GM18861 (cell line): Measurements from ENCODE around the gene ETV6.

Source experiments
- ATAC-seq: cut with Tn5 transposase; IDR thresholded peaks from one replicate; pipeline ENCODE4 v1.9.1; 2021; ENCODE audit not compliant: unreplicated experiment

ETV6 gene

GRCh38 chr12:11642785-11643184 is 6.7 kb upstream of the ETV6 start:
- ATAC-seq: no peak

- no peak for ATAC-seq
Measured at GRCh38 chr12:11645391-11645790, 4.1 kb upstream of the ETV6 start.

GRCh38 chr12:11648514-11649412 is 711 bp upstream of the ETV6 start:
- peak; percentile 16 for ATAC-seq

- no peak for ATAC-seq
Measured at GRCh38 chr12:11650286-11651281, 1.1 kb downstream of the ETV6 start.

GRCh38 chr12:11651381-11651780 is 1.9 kb downstream of the ETV6 start:
- no peak for ATAC-seq

- ATAC-seq: no peak
Measured at GRCh38 chr12:11651785-11652184, 2.3 kb downstream of the ETV6 start.

- peak; percentile 34 for ATAC-seq
Measured at GRCh38 chr12:11652351-11653040, 3.0 kb downstream of the ETV6 start.

GRCh38 chr12:11653215-11653753 is 3.8 kb downstream of the ETV6 start:
- ATAC-seq: no peak

GRCh38 chr12:11654338-11654737 is 4.9 kb downstream of the ETV6 start:
- no peak for ATAC-seq

GRCh38 chr12:11654802-11655201 is 5.3 kb downstream of the ETV6 start:
- no peak for ATAC-seq

GRCh38 chr12:11655842-11656241 is 6.4 kb downstream of the ETV6 start:
- ATAC-seq: no peak

GRCh38 chr12:11656550-11656949 is 7.1 kb downstream of the ETV6 start:
- no peak for ATAC-seq

- ATAC-seq: no peak
Measured at GRCh38 chr12:11657511-11657910, 8.0 kb downstream of the ETV6 start.

- no peak for ATAC-seq
Measured at GRCh38 chr12:11658791-11659190, 9.3 kb downstream of the ETV6 start.

GRCh38 chr12:11660624-11661023 is 11.2 kb downstream of the ETV6 start:
- no peak for ATAC-seq

- ATAC-seq: no peak
Measured at GRCh38 chr12:11661491-11662089, 12.1 kb downstream of the ETV6 start.

- ATAC-seq: no peak
Measured at GRCh38 chr12:11662369-11662768, 12.9 kb downstream of the ETV6 start.

GRCh38 chr12:11663130-11663529 is 13.7 kb downstream of the ETV6 start:
- no peak for ATAC-seq

GRCh38 chr12:11664101-11664500 is 14.6 kb downstream of the ETV6 start:
- ATAC-seq: no peak
